A549 treated with AZD9567 at 1 μM for 4 hours (cell line): ENCODE data around the gene UCP1. TPM values are rescaled to one million over a fixed set of nuclear protein-coding genes. Genes with fewer than 3 reads are reported as not detected.

Experiments used
- total RNA-seq: library from RNA; stranded (reverse); fragments of 200-300 nt; extraction: Qiagen RNA extraction; gene quantifications from 5 replicates; pipeline ENCODE4 v1.2.3, GENCODE V29; 2022; ENCODE audit not compliant: insufficient read depth

UCP1 gene, protein sequence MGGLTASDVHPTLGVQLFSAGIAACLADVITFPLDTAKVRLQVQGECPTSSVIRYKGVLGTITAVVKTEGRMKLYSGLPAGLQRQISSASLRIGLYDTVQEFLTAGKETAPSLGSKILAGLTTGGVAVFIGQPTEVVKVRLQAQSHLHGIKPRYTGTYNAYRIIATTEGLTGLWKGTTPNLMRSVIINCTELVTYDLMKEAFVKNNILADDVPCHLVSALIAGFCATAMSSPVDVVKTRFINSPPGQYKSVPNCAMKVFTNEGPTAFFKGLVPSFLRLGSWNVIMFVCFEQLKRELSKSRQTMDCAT
- total RNA-seq: 0.07 to 0.11 TPM (median 0.08 TPM) in 4 of 5 replicates, not detected in the other

GRCh38 chr4:140568507-140569306, at the start of gene UCP1:
UCP1 (minus strand) TSS chr4:140568961; CDS start chr4:140568729, 232 bp downstream.

GRCh38 chr4:140523857-140524742, 44.7 kb downstream of the UCP1 start, which contains the start of gene ELMOD2:
ELMOD2 (plus strand) TSS chr4:140524168; CDS start chr4:140525429, 1,261 bp downstream.

Other genes with a start within 250 kb of the UCP1 start
- 21.6 to 39.3 TPM (median 35.8 TPM) in 5 replicates for gene SCOC, start 195.3 kb downstream of the UCP1 start, total RNA-seq
- 4.7 to 7.7 TPM (median 5.5 TPM) in 5 replicates for gene CLGN, start 141.3 kb downstream of the UCP1 start, total RNA-seq
- gene MGAT4D, start 70.7 kb downstream of the UCP1 start, total RNA-seq: not detected in 5 replicates
- 8.7 to 13.6 TPM (median 11.7 TPM) in 5 replicates for gene ELMOD2, start 44.8 kb downstream of the UCP1 start, total RNA-seq
- 5.8 to 8.3 TPM (median 7.0 TPM) in 5 replicates for gene TBC1D9, start 187.4 kb upstream of the UCP1 start, total RNA-seq